Measurements from ENCODE around the gene GSTK1. TPM values are rescaled to one million over a fixed set of nuclear protein-coding genes. Genes with fewer than 3 reads are reported as not detected.
A peak's percentile ranks its signal among the peaks of the same experiment; 100 is the strongest.
"Not testable (repeated sequence)": the region's sequence is repeated elsewhere in the genome, so short reads cannot be mapped to it uniquely, and the experiment has no call there.

Gene GSTK1
- total RNA-seq, 1 experiment from 2014 or later = 131 TPM

- peak in 1 of 2 experiments; percentile 14 for DNase-seq (ENCODE audit: low read depth in 1 of 2, low spot score in 2 of 2)
- H3K4me3 ChIP-seq = no peak overlapping the region
- peaks cover 4% of the 10 kb centered on the region; the same call in 1 of the 2 replicates for H3K27me3 ChIP-seq (replicated peaks)
- no peaks in the 10 kb centered on the region for H3K36me3 ChIP-seq
- peaks cover 15% of the 10 kb centered on the region for H3K4me1 ChIP-seq (replicated peaks)
- no peak overlapping the region for H3K27ac ChIP-seq
- no peaks in the 10 kb centered on the region for H3K9me3 ChIP-seq (replicated peaks)
Observed at GRCh38 chr7:143245123-143245522, 18.1 kb upstream of the GSTK1 start.

GRCh38 chr7:143247372-143247771 lies 15.9 kb upstream of the GSTK1 start:
- Histone ChIP-seq H3K27me3 (replicated peaks) (peaks cover 4% of the 10 kb centered on the region; the same call in 1 of the 2 replicates), H3K4me3 (no peak overlapping the region), H3K27ac (no peak overlapping the region), H3K9me3 (replicated peaks) (no peaks in the 10 kb centered on the region), H3K4me1 (replicated peaks) (peaks cover 8% of the 10 kb centered on the region), H3K36me3 (no peaks in the 10 kb centered on the region)
- no peak for DNase-seq (ENCODE audit: low read depth in 1 of 2, low spot score in 2 of 2)

- peaks cover 4% of the 10 kb centered on the region; the same call in 1 of the 2 replicates for H3K27me3 ChIP-seq (replicated peaks)
- no peaks in the 10 kb centered on the region for H3K9me3 ChIP-seq (replicated peaks)
- peaks cover 8% of the 10 kb centered on the region for H3K4me1 ChIP-seq (replicated peaks)
- no peak overlapping the region for H3K4me3 ChIP-seq
- no peak overlapping the region for H3K27ac ChIP-seq
- no peaks in the 10 kb centered on the region for H3K36me3 ChIP-seq
- DNase-seq (ENCODE audit: low read depth in 1 of 2, low spot score in 2 of 2) = no peak
Observed at GRCh38 chr7:143248761-143249354, 14.4 kb upstream of the GSTK1 start.

DNA sequence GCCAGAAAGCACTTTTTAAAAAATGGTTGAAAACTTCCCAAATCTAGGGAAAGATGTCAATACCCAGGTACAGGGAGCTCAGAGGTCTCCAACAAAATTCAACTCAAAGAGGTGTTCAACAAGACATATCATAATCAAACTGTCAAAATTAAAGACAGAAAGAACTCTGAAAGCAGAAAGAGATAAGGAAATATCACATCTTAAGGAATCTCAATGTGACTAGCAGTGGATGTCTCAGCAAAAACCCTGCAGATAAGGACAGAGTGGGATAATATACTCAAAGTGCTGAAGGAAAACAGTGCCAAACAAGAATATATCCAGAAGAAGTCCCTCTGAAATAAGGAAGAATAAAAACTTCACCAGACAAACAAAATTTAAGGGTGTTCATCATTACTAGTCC lies 13.0 kb upstream of the GSTK1 start:
- Histone ChIP-seq H3K4me1 (replicated peaks) (peaks cover 4% of the 10 kb centered on the region), H3K36me3 (no peaks in the 10 kb centered on the region), H3K27me3 (replicated peaks) (peaks cover 4% of the 10 kb centered on the region; the same call in 1 of the 2 replicates), H3K9me3 (replicated peaks) (no peaks in the 10 kb centered on the region), H3K27ac (no peak overlapping the region), H3K4me3 (no peak overlapping the region)
- DNase-seq (ENCODE audit: low read depth in 1 of 2, low spot score in 2 of 2) = no peak

DNA sequence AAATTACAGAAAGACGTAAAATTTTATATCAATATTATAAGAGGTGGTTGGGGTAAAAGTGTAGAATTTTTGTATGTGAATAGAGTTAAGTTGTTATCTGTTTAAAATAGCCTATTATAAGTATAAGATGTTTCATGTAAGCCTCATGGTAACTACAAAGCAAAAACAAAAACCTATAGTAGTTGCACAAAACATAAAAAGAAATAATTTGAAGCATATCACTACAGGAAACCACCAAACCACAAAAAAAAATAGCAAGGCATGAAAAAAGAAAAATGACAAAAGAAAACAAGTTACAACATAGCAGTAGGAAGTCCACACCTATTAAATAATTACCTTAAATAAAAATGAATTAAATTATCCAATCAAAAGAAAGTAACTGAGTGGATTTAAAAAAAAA lies 12.4 kb upstream of the GSTK1 start:
- Histone ChIP-seq H3K4me3 (no peak overlapping the region), H3K27me3 (replicated peaks) (peaks cover 4% of the 10 kb centered on the region; the same call in 1 of the 2 replicates), H3K9me3 (replicated peaks) (no peaks in the 10 kb centered on the region), H3K27ac (no peak overlapping the region), H3K4me1 (replicated peaks) (no peaks in the 10 kb centered on the region), H3K36me3 (no peaks in the 10 kb centered on the region)
- DNase-seq (ENCODE audit: low read depth in 1 of 2, low spot score in 2 of 2) = no peak

GRCh38 chr7:143252006-143252405 lies 11.2 kb upstream of the GSTK1 start:
- Histone ChIP-seq H3K4me3 (no peak overlapping the region), H3K27ac (no peak overlapping the region), H3K4me1 (replicated peaks) (no peaks in the 10 kb centered on the region), H3K36me3 (no peaks in the 10 kb centered on the region), H3K27me3 (replicated peaks) (no peaks in the 10 kb centered on the region), H3K9me3 (replicated peaks) (no peaks in the 10 kb centered on the region)
- no peak for DNase-seq (ENCODE audit: low read depth in 1 of 2, low spot score in 2 of 2)

DNA sequence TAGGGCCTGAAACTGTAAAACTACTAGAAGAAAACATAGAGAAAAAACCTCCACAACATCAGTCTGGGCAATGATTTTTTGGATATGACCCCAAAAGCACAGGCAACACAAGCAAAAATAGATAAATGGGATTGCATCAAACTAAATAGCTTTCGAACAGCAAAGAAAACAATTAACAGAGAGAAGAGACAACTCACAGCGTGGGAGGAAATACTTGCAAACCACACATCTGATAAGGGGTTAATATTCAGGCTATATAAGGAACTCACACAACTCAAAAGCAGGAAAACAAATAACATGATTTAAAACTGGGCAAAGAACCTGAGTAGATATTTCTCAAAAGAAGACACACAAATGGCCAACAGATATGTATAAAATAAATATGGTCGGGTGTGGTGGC lies 7.7 kb upstream of the GSTK1 start:
- H3K27me3 ChIP-seq (replicated peaks) = no peaks in the 10 kb centered on the region
- no peaks in the 10 kb centered on the region for H3K9me3 ChIP-seq (replicated peaks)
- no peaks in the 10 kb centered on the region for H3K36me3 ChIP-seq
- H3K4me3 ChIP-seq = no peak overlapping the region
- no peak for DNase-seq (ENCODE audit: low read depth in 1 of 2, low spot score in 2 of 2)
- 0 out of 2 replicates have a peak, but pooled peaks cover 4% of the 10 kb centered on the region for H3K4me1 ChIP-seq (replicated peaks)
- H3K27ac ChIP-seq = no peak overlapping the region

- no peaks in the 10 kb centered on the region for H3K9me3 ChIP-seq (replicated peaks)
- no peak overlapping the region for H3K4me3 ChIP-seq
- no peaks in the 10 kb centered on the region for H3K36me3 ChIP-seq
- H3K4me1 ChIP-seq (replicated peaks) = 0 out of 2 replicates have a peak, but pooled peaks cover 4% of the 10 kb centered on the region
- no peaks in the 10 kb centered on the region for H3K27me3 ChIP-seq (replicated peaks)
- H3K27ac ChIP-seq = no peak overlapping the region
- DNase-seq (ENCODE audit: low read depth in 1 of 2, low spot score in 2 of 2) = no peak
Observed at GRCh38 chr7:143256325-143256724, 6.9 kb upstream of the GSTK1 start.

DNA sequence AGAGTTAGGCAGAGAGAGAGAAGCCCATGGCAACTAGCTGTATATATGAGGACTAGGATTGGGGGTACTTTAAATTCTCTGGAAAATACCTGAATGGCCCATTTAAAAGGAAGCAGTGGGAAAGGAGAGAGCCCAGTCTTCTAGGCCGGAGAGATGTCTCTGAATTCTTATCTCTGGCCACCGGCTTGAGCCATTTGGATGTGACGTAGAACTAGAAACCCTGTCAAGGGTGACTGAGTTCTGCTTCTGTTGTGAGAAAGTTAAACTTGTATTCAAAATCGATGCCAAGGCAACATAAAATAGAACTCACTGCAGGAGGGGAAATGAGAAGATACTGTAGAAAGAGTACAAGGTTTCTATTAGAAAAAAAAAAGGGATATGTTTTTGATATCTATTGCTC lies 6.3 kb upstream of the GSTK1 start:
- H3K27me3 ChIP-seq (replicated peaks) = no peaks in the 10 kb centered on the region
- DNase-seq (ENCODE audit: low read depth in 1 of 2, low spot score in 2 of 2) = no peak
- 0 out of 2 replicates have a peak, but pooled peaks cover 4% of the 10 kb centered on the region for H3K4me1 ChIP-seq (replicated peaks)
- no peaks in the 10 kb centered on the region for H3K36me3 ChIP-seq
- H3K27ac ChIP-seq = no peak overlapping the region
- H3K4me3 ChIP-seq = no peak overlapping the region
- H3K9me3 ChIP-seq (replicated peaks) = no peaks in the 10 kb centered on the region

DNA sequence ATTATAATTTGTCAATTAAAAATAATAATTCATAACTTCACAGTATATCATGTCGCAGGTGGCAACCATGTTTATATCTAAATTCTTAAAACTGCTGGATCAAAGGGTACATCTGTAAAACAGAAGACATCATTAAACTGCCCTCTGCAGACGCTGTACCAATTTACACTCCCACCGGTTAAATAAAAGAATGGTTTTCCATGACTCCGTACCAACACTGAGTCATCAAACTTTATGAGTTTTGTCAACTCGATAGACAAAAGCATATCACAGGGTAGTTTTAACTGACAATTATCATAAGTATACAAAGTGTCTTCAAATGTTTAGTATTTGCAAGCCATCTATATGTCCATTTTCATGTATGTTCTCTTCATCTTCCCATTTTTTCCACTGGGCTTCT lies 5.7 kb upstream of the GSTK1 start:
- no peaks in the 10 kb centered on the region for H3K36me3 ChIP-seq
- H3K4me1 ChIP-seq (replicated peaks) = 0 out of 2 replicates have a peak, but pooled peaks cover 4% of the 10 kb centered on the region
- no peaks in the 10 kb centered on the region for H3K27me3 ChIP-seq (replicated peaks)
- H3K4me3 ChIP-seq = no peak overlapping the region
- DNase-seq (ENCODE audit: low read depth in 1 of 2, low spot score in 2 of 2) = no peak
- H3K27ac ChIP-seq = no peak overlapping the region
- no peaks in the 10 kb centered on the region for H3K9me3 ChIP-seq (replicated peaks)

- H3K9me3 ChIP-seq (replicated peaks) = no peaks in the 10 kb centered on the region
- no peak for DNase-seq (ENCODE audit: low read depth in 1 of 2, low spot score in 2 of 2)
- no peaks in the 10 kb centered on the region for H3K36me3 ChIP-seq
- peaks cover 4% of the 10 kb centered on the region; the same call in 1 of the 2 replicates for H3K4me1 ChIP-seq (replicated peaks)
- no peak overlapping the region for H3K27ac ChIP-seq
- no peaks in the 10 kb centered on the region for H3K27me3 ChIP-seq (replicated peaks)
- no peak overlapping the region for H3K4me3 ChIP-seq
Observed at GRCh38 chr7:143258831-143259230, 4.4 kb upstream of the GSTK1 start.

GRCh38 chr7:143259765-143260164 lies 3.5 kb upstream of the GSTK1 start:
- Histone ChIP-seq H3K4me3 (no peak overlapping the region), H3K27me3 (replicated peaks) (no peaks in the 10 kb centered on the region), H3K27ac (no peak overlapping the region), H3K4me1 (replicated peaks) (peaks cover 9% of the 10 kb centered on the region; the same call in 1 of the 2 replicates), H3K36me3 (no peaks in the 10 kb centered on the region; the same call in 1 of the 2 replicates), H3K9me3 (replicated peaks) (no peaks in the 10 kb centered on the region)
- DNase-seq (ENCODE audit: low read depth in 1 of 2, low spot score in 2 of 2) = no peak

DNA sequence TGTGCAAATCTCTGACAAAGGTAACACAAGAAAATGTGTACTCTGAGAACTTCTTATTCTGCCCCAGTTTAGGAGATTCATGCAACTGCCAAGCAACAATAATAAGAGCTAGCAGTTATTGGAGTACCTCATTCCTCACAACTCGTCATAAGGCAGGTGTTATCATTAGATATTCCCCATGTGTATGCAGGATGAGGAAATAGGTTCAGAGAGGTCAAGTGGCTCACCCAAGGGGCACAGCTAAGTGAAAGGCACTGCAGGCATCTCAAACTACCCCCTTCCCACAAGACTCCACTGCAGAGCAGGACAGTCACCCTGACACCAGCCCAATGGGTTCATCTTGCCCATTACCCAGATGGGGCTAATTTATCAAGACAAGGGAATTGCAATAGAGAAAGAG lies 1.3 kb upstream of the GSTK1 start:
- H3K4me3 ChIP-seq = no peak overlapping the region
- no peaks in the 10 kb centered on the region for H3K27me3 ChIP-seq (replicated peaks)
- peaks cover 8% of the 10 kb centered on the region for H3K36me3 ChIP-seq
- no peaks in the 10 kb centered on the region for H3K9me3 ChIP-seq (replicated peaks)
- no peak overlapping the region for H3K27ac ChIP-seq
- DNase-seq (ENCODE audit: low read depth in 1 of 2, low spot score in 2 of 2) = no peak
- peaks cover 9% of the 10 kb centered on the region; the same call in 1 of the 2 replicates for H3K4me1 ChIP-seq (replicated peaks)

- Histone ChIP-seq H3K36me3 (peaks cover 31% of the 10 kb centered on the region), H3K4me3 (peak overlapping the region; percentile 68)
- not testable (repeated sequence) for H3K9me3 ChIP-seq (replicated peaks); H3K27ac ChIP-seq; H3K4me1 ChIP-seq (replicated peaks); H3K27me3 ChIP-seq (replicated peaks); DNase-seq (ENCODE audit: low read depth in 1 of 2, low spot score in 2 of 2)
Observed at GRCh38 chr7:143264196-143264568, 941 bp downstream of the GSTK1 start.

Data from SJSA1 (cell line).